Measurements from ENCODE around the gene ZNF335. TPM values are rescaled to one million over a fixed set of nuclear protein-coding genes. Genes with fewer than 3 reads are reported as not detected.
A peak's percentile ranks its signal among the peaks of the same experiment; 100 is the strongest.

Gene ZNF335
- total and polyA plus RNA-seq, 7 experiments from 2014 or later, result 7.1 to 95.2 (median 49.7) TPM

DNA sequence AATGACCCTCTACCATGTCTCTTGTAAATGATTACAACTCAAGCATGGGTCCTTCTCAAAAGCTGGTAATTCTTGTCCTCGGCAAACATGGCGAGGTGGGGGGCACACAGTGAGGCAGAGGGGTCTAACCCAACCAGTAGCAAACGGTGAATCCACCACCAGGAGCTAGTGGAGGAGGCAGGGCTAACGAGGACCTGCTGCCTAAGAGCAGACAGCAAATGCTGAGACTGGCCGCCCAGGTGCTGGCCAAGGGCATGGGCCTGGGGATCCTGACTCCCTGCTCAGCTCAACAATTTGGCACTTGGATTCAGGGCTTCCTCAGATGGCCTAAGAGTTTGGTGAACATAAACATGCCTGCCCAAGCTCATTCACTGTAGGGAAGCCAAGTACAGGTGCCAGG is 19.1 kb downstream of the ZNF335 start:
- intact Hi-C loops (cut with micrococcal nuclease), result no loop called here
- peaks cover 19 to 82% (median 20%) of the 10 kb centered on the region in 3 experiments for H3K36me3 ChIP-seq (ENCODE audit: control insufficient read depth in 2 of 3, insufficient read depth in 3 of 3, low read length in 3 of 3)
- Mint-ChIP-seq H3K9me3 (no peaks in the 10 kb centered on the region), H3K27ac (no peak overlapping the region), H3K36me3 (peaks cover 0 to 18% (median 0%) of the 10 kb centered on the region in 5 donors), H3K27me3 (no peaks in the 10 kb centered on the region), H3K4me3 (no peak overlapping the region), H3K4me1 (peaks cover 0 to 8% (median 0%) of the 10 kb centered on the region in 7 donors)
- DNase-seq (no peak), ATAC-seq (no peak)
- H3K9me3 ChIP-seq (ENCODE audit: control insufficient read depth in 2 of 3, low read length in 3 of 3), result no peaks in the 10 kb centered on the region
- H3K4me3 ChIP-seq (ENCODE audit: low read length), result no peak overlapping the region
- ChIA-PET POLR2A (interaction anchor here (1.3 to 2.5 kb wide), 5 partner anchors 12 to 63 kb away, joined by 3 to 11 read pairs (median 4); partner anchors contain the start of gene PCIF1), CTCF (interaction anchor here (0.7 to 1.1 kb wide), 3 partner anchors 12 to 16 kb away, joined by 3 to 5 read pairs (median 3); no protein-coding TSS in a partner anchor)
- no peak overlapping the region for H3K27ac ChIP-seq (ENCODE audit: low read depth, low read length)
- H3K4me1 ChIP-seq (ENCODE audit: control insufficient read depth in 2 of 2, insufficient read depth in 2 of 2, low read length in 2 of 2), result no peaks in the 10 kb centered on the region
- no peaks in the 10 kb centered on the region for H3K27me3 ChIP-seq (ENCODE audit: control insufficient read depth in 2 of 2, insufficient read depth in 2 of 2, low read length in 2 of 2)

GRCh38 chr20:45951925-45952834 is 19.8 kb downstream of the ZNF335 start:
- ATAC-seq, result no peak

DNA sequence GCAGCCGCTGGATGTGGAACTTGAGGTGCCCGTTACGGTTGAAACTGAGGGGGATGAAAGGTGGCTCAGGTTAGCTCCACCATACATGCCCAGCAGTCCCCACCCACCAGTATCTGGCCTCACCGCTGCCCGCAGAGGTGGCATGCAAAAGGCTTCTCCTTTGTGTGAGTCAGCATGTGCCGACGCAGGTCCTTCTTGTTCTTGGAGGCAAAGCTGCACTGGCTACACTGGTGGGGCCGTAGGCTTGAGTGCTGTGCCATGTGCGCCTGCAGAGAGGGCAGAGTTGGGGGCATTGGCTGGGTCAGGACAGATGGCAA is 21.7 kb downstream of the ZNF335 start:
- Histone ChIP-seq H3K9me3 (ENCODE audit: control insufficient read depth in 2 of 3, low read length in 3 of 3) (no peaks in the 10 kb centered on the region), H3K4me3 (ENCODE audit: low read length) (no peak overlapping the region), H3K27ac (ENCODE audit: low read depth, low read length) (no peak overlapping the region), H3K27me3 (ENCODE audit: control insufficient read depth in 2 of 2, insufficient read depth in 2 of 2, low read length in 2 of 2) (no peaks in the 10 kb centered on the region), H3K4me1 (ENCODE audit: control insufficient read depth in 2 of 2, insufficient read depth in 2 of 2, low read length in 2 of 2) (no peaks in the 10 kb centered on the region), H3K36me3 (ENCODE audit: control insufficient read depth in 2 of 3, insufficient read depth in 3 of 3, low read length in 3 of 3) (peaks cover 15 to 88% (median 29%) of the 10 kb centered on the region in 3 experiments)
- no peak for ATAC-seq
- no peak overlapping the region for H3K4me3 Mint-ChIP-seq
- intact Hi-C loops (cut with micrococcal nuclease), result no loop called here
- DNase-seq, result no peak
- H3K27ac Mint-ChIP-seq, result peak overlapping the region in 1 of 9 donors; percentile 33
- H3K9me3 Mint-ChIP-seq, result no peaks in the 10 kb centered on the region
- peaks cover 0 to 14% (median 0%) of the 10 kb centered on the region in 7 donors for H3K4me1 Mint-ChIP-seq
- CTCF ChIA-PET, result no interaction called here
- no peaks in the 10 kb centered on the region for H3K27me3 Mint-ChIP-seq
- peaks cover 0 to 17% (median 0%) of the 10 kb centered on the region in 5 donors for H3K36me3 Mint-ChIP-seq
- POLR2A ChIA-PET, result interaction anchor here (0.6 to 5.9 kb wide), 5 partner anchors 10 to 57 kb away, joined by 3 to 55 read pairs (median 4); partner anchors contain the start of gene PCIF1

More at GRCh38 chr20:45951925-45952834, 19.8 kb downstream of the ZNF335 start:
- H3K9me3 Mint-ChIP-seq, result no peaks in the 10 kb centered on the region
- H3K4me1 Mint-ChIP-seq, result peaks cover 0 to 8% (median 0%) of the 10 kb centered on the region in 7 donors
- H3K36me3 ChIP-seq (ENCODE audit: control insufficient read depth in 2 of 3, insufficient read depth in 3 of 3, low read length in 3 of 3), result peaks cover 15 to 82% (median 20%) of the 10 kb centered on the region in 3 experiments
- POLR2A ChIA-PET, result interaction anchor here (1.3 to 2.5 kb wide), 5 partner anchors 12 to 62 kb away, joined by 3 to 11 read pairs (median 4); partner anchors contain the start of gene PCIF1
- no peaks in the 10 kb centered on the region for H3K27me3 Mint-ChIP-seq
- no peak overlapping the region for H3K4me3 ChIP-seq (ENCODE audit: low read length)
- peak overlapping the region in 6 of 9 donors; percentile 8 to 71 (median 54) for H3K27ac Mint-ChIP-seq
- intact Hi-C loops (cut with micrococcal nuclease), result no loop called here
- H3K9me3 ChIP-seq (ENCODE audit: control insufficient read depth in 2 of 3, low read length in 3 of 3), result no peaks in the 10 kb centered on the region
- CTCF ChIA-PET, result interaction anchor here (1.1 kb wide), 2 partner anchors 13 to 15 kb away, joined by 3 to 5 read pairs; no protein-coding TSS in a partner anchor
- DNase-seq, result no peak
- H3K27me3 ChIP-seq (ENCODE audit: control insufficient read depth in 2 of 2, insufficient read depth in 2 of 2, low read length in 2 of 2), result no peaks in the 10 kb centered on the region
- peaks cover 0 to 18% (median 0%) of the 10 kb centered on the region in 5 donors for H3K36me3 Mint-ChIP-seq
- no peak overlapping the region for H3K27ac ChIP-seq (ENCODE audit: low read depth, low read length)
- no peaks in the 10 kb centered on the region for H3K4me1 ChIP-seq (ENCODE audit: control insufficient read depth in 2 of 2, insufficient read depth in 2 of 2, low read length in 2 of 2)
- no peak overlapping the region for H3K4me3 Mint-ChIP-seq

- ATAC-seq (no peak), DNase-seq (no peak)
- H3K9me3 Mint-ChIP-seq, result no peaks in the 10 kb centered on the region
- Histone ChIP-seq H3K9me3 (ENCODE audit: control insufficient read depth in 2 of 3, low read length in 3 of 3) (no peaks in the 10 kb centered on the region), H3K4me3 (ENCODE audit: low read length) (no peak overlapping the region), H3K4me1 (ENCODE audit: control insufficient read depth in 2 of 2, insufficient read depth in 2 of 2, low read length in 2 of 2) (no peaks in the 10 kb centered on the region), H3K36me3 (ENCODE audit: control insufficient read depth in 2 of 3, insufficient read depth in 3 of 3, low read length in 3 of 3) (peaks cover 15 to 94% (median 34%) of the 10 kb centered on the region in 3 experiments), H3K27ac (ENCODE audit: low read depth, low read length) (no peak overlapping the region), H3K27me3 (ENCODE audit: control insufficient read depth in 2 of 2, insufficient read depth in 2 of 2, low read length in 2 of 2) (no peaks in the 10 kb centered on the region)
- peaks cover 0 to 14% (median 0%) of the 10 kb centered on the region in 7 donors for H3K4me1 Mint-ChIP-seq
- POLR2A ChIA-PET, result interaction anchor here (0.6 to 5.9 kb wide), 8 partner anchors 10 to 57 kb away, joined by 3 to 55 read pairs (median 4); partner anchors contain the start of genes PCIF1 and ZNF335
- H3K27ac Mint-ChIP-seq, result peak overlapping the region in 6 of 9 donors; percentile 11 to 65 (median 38)
- H3K27me3 Mint-ChIP-seq, result no peaks in the 10 kb centered on the region
- intact Hi-C loops (cut with micrococcal nuclease), result no loop called here
- CTCF ChIA-PET, result interaction anchor here (0.6 kb wide), 1 partner anchor 125 kb away, joined by 3 read pairs; no protein-coding TSS in a partner anchor
- no peak overlapping the region for H3K4me3 Mint-ChIP-seq
- peaks cover 0 to 22% (median 4%) of the 10 kb centered on the region in 5 donors for H3K36me3 Mint-ChIP-seq
Observed at GRCh38 chr20:45949542-45950329, 22.3 kb downstream of the ZNF335 start.

DNA sequence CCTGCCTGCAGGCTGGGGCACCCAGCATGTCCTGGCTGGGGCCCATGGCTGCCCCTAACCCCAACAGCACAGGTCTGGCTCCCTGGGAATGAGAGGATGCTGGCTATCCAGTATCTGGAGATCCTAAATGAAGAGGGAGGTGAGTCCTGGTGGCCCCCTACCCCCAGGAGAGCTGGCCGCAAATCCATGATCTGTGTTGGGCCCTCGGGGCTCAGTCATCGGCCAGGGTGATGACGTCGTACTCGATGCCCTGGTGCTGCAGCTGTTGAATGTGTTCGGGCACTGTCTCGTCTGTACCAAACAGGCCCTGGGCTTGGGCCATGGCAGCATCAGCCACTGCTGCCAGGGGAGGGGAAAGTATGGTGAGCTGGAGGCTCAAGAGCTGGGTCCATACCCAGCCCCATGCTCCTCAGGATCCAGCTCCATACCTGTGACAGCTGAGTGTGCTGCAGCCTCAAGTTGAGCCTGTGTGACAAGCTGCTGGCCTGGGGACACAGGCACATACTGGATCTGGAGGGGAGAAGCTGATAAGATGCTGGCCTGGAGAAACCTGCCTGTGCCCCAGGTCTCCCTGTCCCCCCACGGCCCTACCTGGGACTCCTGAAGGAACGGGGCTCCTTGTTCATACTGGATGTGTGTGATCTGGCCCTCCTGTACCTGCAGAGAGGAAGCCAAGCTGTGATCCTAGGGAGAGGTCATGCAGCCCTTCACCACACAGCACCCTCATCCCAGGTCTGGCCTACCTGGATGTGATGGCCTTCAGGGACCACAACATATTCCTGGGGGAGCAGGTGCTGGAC is 23.1 kb downstream of the ZNF335 start:
- no peak overlapping the region for H3K4me3 Mint-ChIP-seq
- no peaks in the 10 kb centered on the region for H3K9me3 Mint-ChIP-seq
- DNase-seq (no peak), ATAC-seq (no peak)
- no peak overlapping the region for H3K4me3 ChIP-seq (ENCODE audit: low read length)
- ChIA-PET CTCF (interaction anchor here (0.6 kb wide), 1 partner anchor 1488 kb away, joined by 4 read pairs; no protein-coding TSS in a partner anchor), POLR2A (interaction anchor here (0.5 to 5.9 kb wide), 6 partner anchors 9 to 23 kb away, joined by 3 to 55 read pairs (median 4); partner anchors contain the start of genes PCIF1 and ZNF335)
- peaks cover 4 to 27% (median 12%) of the 10 kb centered on the region in 5 donors for H3K36me3 Mint-ChIP-seq
- H3K27ac ChIP-seq (ENCODE audit: low read depth, low read length), result no peak overlapping the region
- no peaks in the 10 kb centered on the region for H3K27me3 Mint-ChIP-seq
- no peaks in the 10 kb centered on the region for H3K27me3 ChIP-seq (ENCODE audit: control insufficient read depth in 2 of 2, insufficient read depth in 2 of 2, low read length in 2 of 2)
- peak overlapping the region in 6 of 9 donors; percentile 11 to 65 (median 38) for H3K27ac Mint-ChIP-seq
- intact Hi-C loops (cut with micrococcal nuclease), result no loop called here
- peaks cover 0 to 14% (median 5%) of the 10 kb centered on the region in 7 donors for H3K4me1 Mint-ChIP-seq
- H3K36me3 ChIP-seq (ENCODE audit: control insufficient read depth in 2 of 3, insufficient read depth in 3 of 3, low read length in 3 of 3), result peaks cover 15 to 99% (median 35%) of the 10 kb centered on the region in 3 experiments
- H3K4me1 ChIP-seq (ENCODE audit: control insufficient read depth in 2 of 2, insufficient read depth in 2 of 2, low read length in 2 of 2), result no peaks in the 10 kb centered on the region
- no peaks in the 10 kb centered on the region for H3K9me3 ChIP-seq (ENCODE audit: control insufficient read depth in 2 of 3, low read length in 3 of 3)
